ENCODE data around the gene MSI1. TPM values are rescaled to one million over a fixed set of nuclear protein-coding genes. Genes with fewer than 3 reads are reported as not detected.

Gene MSI1
- total and polyA plus RNA-seq, 2 of the 13 experiments (the other 11 are each of a cell fraction or from before 2014, with no cell fraction given) = 0.09 to 0.46 TPM

GRCh38 chr12:120413901-120414695 lies 45.1 kb upstream of the MSI1 start:
- Histone ChIP-seq H4K20me1 (ENCODE audit: insufficient read depth, low read length) (no peaks in the 10 kb centered on the region), H3K9me3 (ENCODE audit: low read length) (no peaks in the 10 kb centered on the region), H3K4me2 (ENCODE audit: low read depth, low read length) (peak overlapping the region; percentile 63), H3K9ac (ENCODE audit: insufficient read depth, low read depth, low read length) (peak overlapping the region; percentile 39; the same call in 1 of the 2 replicates), H3K4me3 (replicated peaks in 1 of 3; ENCODE audit: insufficient read depth in 1 of 3, low read depth in 2 of 3, low read length in 3 of 3) (peak overlapping the region in 1 of 3 experiments; percentile 28; a peak in 2 of 6 replicates), H3K36me3 (replicated peaks in 1 of 2; ENCODE audit: control insufficient read depth in 1 of 2, insufficient read depth in 2 of 2, low read length in 2 of 2) (no peaks in the 10 kb centered on the region), H3K27ac (ENCODE audit: extremely low read length, insufficient read depth, low read length) (no peak overlapping the region), H3K27me3 (ENCODE audit: control insufficient read depth in 1 of 2, insufficient read depth in 2 of 2, low read length in 2 of 2) (no peaks in the 10 kb centered on the region; a peak in 1 of 5 replicates), H2AFZ (ENCODE audit: low read length) (peak overlapping the region; percentile 60), H3K79me2 (ENCODE audit: insufficient read depth, low read length) (no peaks in the 10 kb centered on the region), H3K4me1 (ENCODE audit: insufficient read depth, low read length) (peaks cover 13% of the 10 kb centered on the region)
- ATAC-seq = peak; percentile 94
- DNase-seq (ENCODE audit: low spot score) = no peak
- 8% methylated on average over 12 of the region's 13 CpGs for WGBS (ENCODE audit: low lambda C conversion rate)
- ChIA-PET CTCF (ENCODE audit: low intra/inter-chr PET ratio, low total read pairs) (no interaction called here), POLR2A (interaction anchor here (0.7 kb wide), 1 partner anchor 31 kb away, joined by 3 read pairs; no protein-coding TSS in a partner anchor)
- no TSS peak for BruUV-seq (replicated peaks)
- in situ Hi-C loops (cut with HindIII; ENCODE audit: extremely low pct_ligation_motif_present, low pct_unique_long_range_greater_than_20kb) = no loop called here
- no peak for FAIRE-seq
- intact Hi-C loops (cut with micrococcal nuclease; ENCODE audit: unreplicated experiment) = no loop called here
- no peak for TF ChIP-seq FOXA3 (CRISPR knock-in tag; IDR thresholded peaks at IDR 0.05)
- no peak for TF ChIP-seq ZNF773 (CRISPR knock-in tag; IDR thresholded peaks at IDR 0.05; ENCODE audit: borderline replicate concordance)
- TF ChIP-seq FOSL2 (CRISPR knock-in tag; IDR thresholded peaks at IDR 0.05) = no peak
- TF ChIP-seq ZNF577 (CRISPR knock-in tag; IDR thresholded peaks at IDR 0.05; ENCODE audit: borderline replicate concordance, low read depth) = no peak
- no peak for TF ChIP-seq ZNF333 (CRISPR knock-in tag; IDR thresholded peaks at IDR 0.05; ENCODE audit: borderline replicate concordance)
- TF ChIP-seq ELF1 (CRISPR knock-in tag; IDR thresholded peaks at IDR 0.05) = peak; percentile 74
- no peak for TF ChIP-seq KLF9 (CRISPR knock-in tag; IDR thresholded peaks at IDR 0.05; ENCODE audit: low read depth)
- 0 out of 2 replicates have a peak, but pooled peaks have one; percentile 31 for TF ChIP-seq ZNF709 (CRISPR knock-in tag; IDR thresholded peaks at IDR 0.05)
- no peak for TF ChIP-seq ZFP41 (CRISPR knock-in tag; IDR thresholded peaks at IDR 0.05; ENCODE audit: borderline replicate concordance)
- TF ChIP-seq MXD1 (CRISPR knock-in tag; IDR thresholded peaks at IDR 0.05) = no peak
- no peak for TF ChIP-seq ZNF276 (CRISPR knock-in tag; IDR thresholded peaks at IDR 0.05; ENCODE audit: low read depth)
- no peak for TF ChIP-seq ZNF343 (CRISPR knock-in tag; IDR thresholded peaks at IDR 0.05)
- no peak for TF ChIP-seq FOXK2 (IDR thresholded peaks at IDR 0.05)
- TF ChIP-seq ZNF891 (CRISPR knock-in tag; IDR thresholded peaks at IDR 0.05) = no peak
- no peak for TF ChIP-seq ZNF253 (CRISPR knock-in tag; IDR thresholded peaks at IDR 0.05; ENCODE audit: borderline replicate concordance)
- TF ChIP-seq ZNF367 (CRISPR knock-in tag; IDR thresholded peaks at IDR 0.05; ENCODE audit: borderline replicate concordance) = no peak
- no peak for TF ChIP-seq ZNF30 (CRISPR knock-in tag; IDR thresholded peaks at IDR 0.05)
- TF ChIP-seq MEIS2 (CRISPR knock-in tag; IDR thresholded peaks at IDR 0.05) = no peak
- TF ChIP-seq KAT8 (CRISPR knock-in tag; IDR thresholded peaks at IDR 0.05) = 0 out of 2 replicates have a peak, but pooled peaks have one; percentile 28
- no peak for TF ChIP-seq CEBPB (IDR thresholded peaks at IDR 0.05; ENCODE audit: borderline replicate concordance, low read depth, low read length)
- TF ChIP-seq ZFY (CRISPR knock-in tag; IDR thresholded peaks at IDR 0.05) = peak; percentile 33; the same call in 1 of the 2 replicates
- 0 out of 2 replicates have a peak, but pooled peaks have one; percentile 23 for TF ChIP-seq PATZ1 (CRISPR knock-in tag; IDR thresholded peaks at IDR 0.05)
